ENCODE results near the gene SPPL2C. TPM values are rescaled to one million over a fixed set of nuclear protein-coding genes. Genes with fewer than 3 reads are reported as not detected.

SPPL2C gene
- total RNA-seq, 6 experiments from 2014 or later, result not detected

DNA sequence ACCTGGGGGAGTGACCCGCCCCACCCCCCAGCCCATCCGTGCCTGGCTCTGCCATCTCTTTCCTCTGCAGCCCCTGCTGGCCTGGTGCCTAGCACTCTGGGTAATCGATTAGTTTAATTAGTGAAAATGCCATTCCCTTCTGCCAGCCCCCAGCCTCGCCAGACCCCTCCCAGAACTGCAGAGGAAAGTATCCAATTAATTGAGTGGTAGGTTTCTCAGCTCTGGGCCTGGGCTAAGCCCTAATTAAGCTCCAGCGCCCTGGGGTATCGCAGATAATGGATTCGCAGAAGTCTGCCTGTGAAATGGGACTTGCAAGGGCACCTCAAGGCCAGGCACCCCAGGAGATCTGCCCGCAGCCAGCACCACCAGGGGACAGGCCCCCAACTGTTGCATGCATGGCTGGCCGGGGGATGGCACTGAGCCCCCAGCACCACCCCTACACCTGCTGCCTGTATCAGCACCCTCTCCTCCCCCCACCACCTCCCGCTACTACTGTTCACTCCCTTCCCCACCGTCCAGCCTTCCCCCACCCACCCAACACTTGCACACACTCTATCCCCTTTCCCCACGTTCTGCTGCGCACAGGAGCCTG is 19.7 kb upstream of the SPPL2C start:
- TF ChIP-seq POLR2A (IDR thresholded peaks at IDR 0.05), result no peak
- TF ChIP-seq, protein P1, sequence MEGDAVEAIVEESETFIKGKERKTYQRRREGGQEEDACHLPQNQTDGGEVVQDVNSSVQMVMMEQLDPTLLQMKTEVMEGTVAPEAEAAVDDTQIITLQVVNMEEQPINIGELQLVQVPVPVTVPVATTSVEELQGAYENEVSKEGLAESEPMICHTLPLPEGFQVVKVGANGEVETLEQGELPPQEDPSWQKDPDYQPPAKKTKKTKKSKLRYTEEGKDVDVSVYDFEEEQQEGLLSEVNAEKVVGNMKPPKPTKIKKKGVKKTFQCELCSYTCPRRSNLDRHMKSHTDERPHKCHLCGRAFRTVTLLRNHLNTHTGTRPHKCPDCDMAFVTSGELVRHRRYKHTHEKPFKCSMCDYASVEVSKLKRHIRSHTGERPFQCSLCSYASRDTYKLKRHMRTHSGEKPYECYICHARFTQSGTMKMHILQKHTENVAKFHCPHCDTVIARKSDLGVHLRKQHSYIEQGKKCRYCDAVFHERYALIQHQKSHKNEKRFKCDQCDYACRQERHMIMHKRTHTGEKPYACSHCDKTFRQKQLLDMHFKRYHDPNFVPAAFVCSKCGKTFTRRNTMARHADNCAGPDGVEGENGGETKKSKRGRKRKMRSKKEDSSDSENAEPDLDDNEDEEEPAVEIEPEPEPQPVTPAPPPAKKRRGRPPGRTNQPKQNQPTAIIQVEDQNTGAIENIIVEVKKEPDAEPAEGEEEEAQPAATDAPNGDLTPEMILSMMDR (IDR thresholded peaks at IDR 0.05), result no peak
- Histone ChIP-seq H3K9me3 (no peaks in the 10 kb centered on the region), H3K36me3 (no peaks in the 10 kb centered on the region), H3K27ac (no peak overlapping the region), H3K4me3 (no peak overlapping the region), H3K4me1 (no peaks in the 10 kb centered on the region), H3K27me3 (no peaks in the 10 kb centered on the region)
- intact Hi-C loops (cut with DNase I), result loop anchor here in 1 of 2 donors (5.0 kb wide), 1 partner anchor 183 kb away; no protein-coding TSS in a partner anchor
- no peak for DNase-seq
- ATAC-seq, result no peak
- 84% methylated on average over 11 of the region's 13 CpGs for WGBS (ENCODE audit: insufficient coverage, low coverage, low lambda C conversion rate, missing lambda C conversion rate)

- Histone ChIP-seq H3K27ac (no peak overlapping the region), H3K4me1 (no peaks in the 10 kb centered on the region), H3K36me3 (no peaks in the 10 kb centered on the region), H3K4me3 (no peak overlapping the region), H3K27me3 (no peaks in the 10 kb centered on the region), H3K9me3 (no peaks in the 10 kb centered on the region)
- TF ChIP-seq, protein P1 (IDR thresholded peaks at IDR 0.05), result no peak
- no peak for TF ChIP-seq POLR2A (IDR thresholded peaks at IDR 0.05)
- ATAC-seq (no peak), DNase-seq (no peak)
- intact Hi-C loops (cut with DNase I), result loop anchor here in 1 of 2 donors (5.0 kb wide), 1 partner anchor 183 kb away; no protein-coding TSS in a partner anchor
- 60% methylated on average over 1 of the region's 14 CpGs for WGBS (ENCODE audit: insufficient coverage, low coverage, low lambda C conversion rate, missing lambda C conversion rate)
Observed at GRCh38 chr17:45825792-45826191, 18.9 kb upstream of the SPPL2C start.

DNA sequence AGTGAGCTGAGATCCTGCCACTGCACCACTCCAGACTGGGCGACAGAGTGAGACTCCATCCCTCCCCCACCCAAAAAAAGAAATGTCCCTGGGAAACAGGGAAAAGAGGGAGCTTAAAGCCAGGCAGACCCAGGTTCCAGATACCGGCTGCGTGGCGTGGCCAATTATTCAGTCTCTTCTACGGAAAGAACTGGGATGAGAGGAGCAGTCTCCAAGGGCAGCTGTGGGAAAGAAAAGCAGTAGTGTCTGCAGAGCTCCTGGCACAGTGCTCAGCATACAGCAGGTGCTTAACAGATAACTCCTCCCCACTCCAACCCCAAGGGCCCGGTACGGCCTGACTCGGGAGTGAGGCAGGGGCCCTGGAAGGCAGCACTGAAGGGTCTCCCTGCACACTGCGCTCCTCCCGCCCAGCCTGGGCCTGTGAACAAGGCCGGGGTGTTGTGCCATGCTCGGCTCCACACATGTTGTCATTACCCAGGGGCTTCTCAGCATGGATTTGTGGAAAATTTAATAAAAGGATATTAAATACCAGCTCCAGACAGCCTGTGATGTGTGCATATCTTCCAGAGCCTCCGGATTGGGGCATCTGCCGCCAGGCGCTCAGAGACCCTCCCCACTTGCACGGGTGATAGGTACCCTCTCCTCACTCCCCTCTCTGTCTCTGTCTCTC is 17.6 kb upstream of the SPPL2C start:
- WGBS (ENCODE audit: insufficient coverage, low coverage, low lambda C conversion rate, missing lambda C conversion rate), result 74% methylated on average over 11 of the region's 16 CpGs
- intact Hi-C loops (cut with DNase I), result loop anchor here in 1 of 2 donors (5.0 kb wide), 1 partner anchor 185 kb away; no protein-coding TSS in a partner anchor
- no peak for ATAC-seq
- DNase-seq, result no peak
- Histone ChIP-seq H3K36me3 (no peaks in the 10 kb centered on the region), H3K27me3 (no peaks in the 10 kb centered on the region), H3K4me3 (no peak overlapping the region), H3K4me1 (no peaks in the 10 kb centered on the region), H3K9me3 (no peaks in the 10 kb centered on the region), H3K27ac (no peak overlapping the region)
- no peak for TF ChIP-seq POLR2A (IDR thresholded peaks at IDR 0.05)
- TF ChIP-seq, protein P1 (IDR thresholded peaks at IDR 0.05), result no peak

DNA sequence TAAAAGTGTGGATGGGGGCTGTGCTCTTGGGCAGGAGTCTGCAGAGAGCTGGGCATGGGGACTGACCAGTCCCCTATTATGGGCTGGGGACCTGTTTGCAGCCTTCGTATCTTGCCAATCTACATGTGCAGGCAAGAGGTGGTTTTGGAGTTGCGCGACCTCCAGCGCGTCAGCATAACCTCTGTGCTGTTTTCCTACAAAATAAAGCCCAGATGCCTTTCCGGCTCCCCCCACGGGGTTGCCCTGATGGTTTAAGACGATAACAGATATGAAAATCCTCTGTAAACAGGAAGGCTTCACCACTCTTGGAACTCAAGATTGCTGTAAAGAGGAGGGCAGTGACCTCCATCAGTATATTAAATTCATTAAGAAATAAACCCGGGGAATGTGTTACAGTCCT is 16.5 kb upstream of the SPPL2C start:
- no peak overlapping the region for H3K4me3 ChIP-seq
- 38% methylated on average over 6 of the region's 9 CpGs for WGBS (ENCODE audit: insufficient coverage, low coverage, low lambda C conversion rate, missing lambda C conversion rate)
- no peaks in the 10 kb centered on the region for H3K36me3 ChIP-seq
- H3K27ac ChIP-seq, result no peak overlapping the region
- ATAC-seq (no peak), DNase-seq (no peak)
- H3K9me3 ChIP-seq, result no peaks in the 10 kb centered on the region
- no peaks in the 10 kb centered on the region for H3K27me3 ChIP-seq
- H3K4me1 ChIP-seq, result no peaks in the 10 kb centered on the region
- intact Hi-C loops (cut with DNase I), result loop anchor here in 1 of 2 donors (5.0 kb wide), 1 partner anchor 186 kb away; no protein-coding TSS in a partner anchor
- no peak for TF ChIP-seq POLR2A (IDR thresholded peaks at IDR 0.05)
- TF ChIP-seq, protein P1 (IDR thresholded peaks at IDR 0.05), result no peak
